ENCODE results near the gene RIC1.
"Not testable (repeated sequence)": the region's sequence is repeated elsewhere in the genome, so short reads cannot be mapped to it uniquely, and the experiment has no call there.

RIC1 gene

GRCh38 chr9:5798581-5798980 is 169.7 kb downstream of the RIC1 start:
- H3K4me3 ChIP-seq (ENCODE audit: low read length), result no peak overlapping the region
- no peak for DNase-seq (ENCODE audit: low read depth)
- TF ChIP-seq, protein P1, sequence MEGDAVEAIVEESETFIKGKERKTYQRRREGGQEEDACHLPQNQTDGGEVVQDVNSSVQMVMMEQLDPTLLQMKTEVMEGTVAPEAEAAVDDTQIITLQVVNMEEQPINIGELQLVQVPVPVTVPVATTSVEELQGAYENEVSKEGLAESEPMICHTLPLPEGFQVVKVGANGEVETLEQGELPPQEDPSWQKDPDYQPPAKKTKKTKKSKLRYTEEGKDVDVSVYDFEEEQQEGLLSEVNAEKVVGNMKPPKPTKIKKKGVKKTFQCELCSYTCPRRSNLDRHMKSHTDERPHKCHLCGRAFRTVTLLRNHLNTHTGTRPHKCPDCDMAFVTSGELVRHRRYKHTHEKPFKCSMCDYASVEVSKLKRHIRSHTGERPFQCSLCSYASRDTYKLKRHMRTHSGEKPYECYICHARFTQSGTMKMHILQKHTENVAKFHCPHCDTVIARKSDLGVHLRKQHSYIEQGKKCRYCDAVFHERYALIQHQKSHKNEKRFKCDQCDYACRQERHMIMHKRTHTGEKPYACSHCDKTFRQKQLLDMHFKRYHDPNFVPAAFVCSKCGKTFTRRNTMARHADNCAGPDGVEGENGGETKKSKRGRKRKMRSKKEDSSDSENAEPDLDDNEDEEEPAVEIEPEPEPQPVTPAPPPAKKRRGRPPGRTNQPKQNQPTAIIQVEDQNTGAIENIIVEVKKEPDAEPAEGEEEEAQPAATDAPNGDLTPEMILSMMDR (conservative IDR thresholded peaks at IDR 0.05; ENCODE audit: low read depth, low read length), result no peak

DNA sequence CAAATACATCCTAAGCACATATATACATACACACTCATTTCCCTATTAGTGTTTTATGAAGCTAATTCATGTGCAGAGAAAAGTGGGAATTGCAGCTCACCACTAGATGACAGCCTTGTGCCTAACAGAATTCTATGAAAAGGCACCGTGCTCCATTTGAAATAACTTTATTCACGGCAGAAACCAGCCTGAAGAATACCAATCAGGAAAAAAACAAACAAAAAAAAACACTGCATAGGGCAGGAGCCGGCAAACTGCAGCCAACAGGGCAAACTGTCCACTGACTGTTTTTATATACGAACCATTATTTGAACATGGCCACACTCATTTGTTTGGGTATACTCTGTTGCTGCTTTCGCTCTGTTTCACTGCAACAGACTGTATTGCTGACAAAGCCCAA is 170.4 kb downstream of the RIC1 start:
- H3K4me3 ChIP-seq (ENCODE audit: low read length), result no peak overlapping the region
- no peak for DNase-seq (ENCODE audit: low read depth)
- TF ChIP-seq, protein P1 (conservative IDR thresholded peaks at IDR 0.05; ENCODE audit: low read depth, low read length), result peak; percentile 91

- not testable (repeated sequence) for DNase-seq (ENCODE audit: low read depth); H3K4me3 ChIP-seq (ENCODE audit: low read length)
Observed at GRCh38 chr9:5800378-5800777, 171.5 kb downstream of the RIC1 start.

GRCh38 chr9:5800969-5801738 is 172.2 kb downstream of the RIC1 start:
- peak; percentile 48 for DNase-seq (ENCODE audit: low read depth)
- H3K4me3 ChIP-seq (ENCODE audit: low read length), result no peak overlapping the region

GRCh38 chr9:5801739-5802113 is 172.8 kb downstream of the RIC1 start:
- H3K4me3 ChIP-seq (ENCODE audit: low read length), result no peak overlapping the region
- DNase-seq (ENCODE audit: low read depth), result no peak
- TF ChIP-seq, protein P1 (conservative IDR thresholded peaks at IDR 0.05; ENCODE audit: low read depth, low read length), result no peak

More at GRCh38 chr9:5800969-5801738, 172.2 kb downstream of the RIC1 start:
- TF ChIP-seq, protein P1 (conservative IDR thresholded peaks at IDR 0.05; ENCODE audit: low read depth, low read length), result no peak

- H3K4me3 ChIP-seq (ENCODE audit: low read length), result no peak overlapping the region
- TF ChIP-seq, protein P1 (conservative IDR thresholded peaks at IDR 0.05; ENCODE audit: low read depth, low read length), result no peak
- DNase-seq (ENCODE audit: low read depth), result no peak
Observed at GRCh38 chr9:5805478-5805877, 176.6 kb downstream of the RIC1 start.

GRCh38 chr9:5811751-5812150 is 182.8 kb downstream of the RIC1 start:
- no peak for DNase-seq (ENCODE audit: low read depth)

More at GRCh38 chr9:5811751-5812150, 182.8 kb downstream of the RIC1 start:
- TF ChIP-seq, protein P1 (conservative IDR thresholded peaks at IDR 0.05; ENCODE audit: low read depth, low read length), result no peak
- H3K4me3 ChIP-seq (ENCODE audit: low read length), result no peak overlapping the region

All from retinal pigment epithelial cell (primary cell).